GM12891 (cell line): ENCODE data around the gene BNC2.

ENCODE experiments used
- POLR2A ChIP-seq: IDR thresholded peaks from 2 replicates; pipeline ENCODE4 v1.6.1; 2011; ENCODE audit warnings: low read depth, low read length, control low read depth
- POLR2AphosphoS5 ChIP-seq: IDR thresholded peaks from 2 replicates; pipeline ENCODE4 v1.6.1; 2011; ENCODE audit warnings: low read depth, low read length, control low read depth

GRCh38 chr9:16501141-16501540 is 369.3 kb downstream of the BNC2 start:
- no peak for TF ChIP-seq POLR2A
- no peak for TF ChIP-seq POLR2AphosphoS5
